Neural progenitor cell (in vitro differentiated cells): Measurements from ENCODE around the gene NCK2. TPM values are rescaled to one million over a fixed set of nuclear protein-coding genes. Genes with fewer than 3 reads are reported as not detected.

ENCODE experiments used
- DNase-seq: peaks from one replicate; pipeline ENCODE4 v3.0.0-alpha.2; 2016; ENCODE audit warnings: low spot score
- H2AFZ ChIP-seq: fragments of 200-600 bp; sonication (generic); replicated peaks from 2 replicates; pipeline ENCODE4 v1.6.1; 2016; ENCODE audit warnings: antibody characterized with exemption
- H3F3A ChIP-seq: fragments of 200-600 bp; sonication (generic); 2 replicates; pipeline ENCODE4 v1.6.1; 2016; ENCODE audit warnings: antibody characterized with exemption, low read depth
- H3K27ac ChIP-seq: fragments of 200-600 bp; sonication (generic); 2 replicates; pipeline ENCODE4 v1.5.1; 2016; ENCODE audit warnings: mild to moderate bottlenecking
- H3K27me3 ChIP-seq: fragments of 200-600 bp; sonication (generic); 2 replicates; pipeline ENCODE4 v1.6.1; 2016; ENCODE audit warnings: mild to moderate bottlenecking, moderate library complexity
- H3K36me3 ChIP-seq: fragments of 200-600 bp; sonication (generic); 2 replicates; pipeline ENCODE4 v1.5.1; 2016
- H3K4me1 ChIP-seq: fragments of 200-600 bp; sonication (generic); 2 replicates; pipeline ENCODE4 v1.6.1; 2016; ENCODE audit warnings: mixed run types
- H3K4me2 ChIP-seq: fragments of 200-600 bp; sonication (generic); 2 replicates; pipeline ENCODE4 v1.6.1; 2016
- H3K4me3 ChIP-seq: fragments of 200-600 bp; sonication (generic); 2 replicates; pipeline ENCODE4 v1.5.1; 2016
- H3K79me2 ChIP-seq: fragments of 200-600 bp; sonication (generic); 2 replicates; pipeline ENCODE4 v1.6.1; 2016; ENCODE audit warnings: low read depth
- H3K9ac ChIP-seq: fragments of 200-600 bp; sonication (generic); 2 replicates; pipeline ENCODE4 v1.6.1; 2016
- H3K9me3 ChIP-seq: fragments of 200-600 bp; sonication (generic); 2 replicates; pipeline ENCODE4 v1.5.1; 2016; ENCODE audit warnings: low read depth
- H4K20me1 ChIP-seq: fragments of 200-600 bp; sonication (generic); 2 replicates; pipeline ENCODE4 v1.6.1; 2016; ENCODE audit warnings: low read depth
- H3K27ac Mint-ChIP-seq: 3 replicates; pipeline ENCODE4 v1.8.0; 2021; ENCODE audit warnings: mixed read lengths
- H3K27me3 Mint-ChIP-seq: 2 replicates; pipeline ENCODE4 v1.8.0; 2022; ENCODE audit warnings: low read depth, mild to moderate bottlenecking, inconsistent platforms, moderate library complexity, mixed read lengths; ENCODE audit not compliant: insufficient read depth
- H3K36me3 Mint-ChIP-seq: 3 replicates; pipeline ENCODE4 v1.8.0; 2021; ENCODE audit warnings: mixed read lengths
- H3K4me1 Mint-ChIP-seq: 3 replicates; pipeline ENCODE4 v1.8.0; 2021; ENCODE audit warnings: mixed read lengths
- H3K4me3 Mint-ChIP-seq: 3 replicates; pipeline ENCODE4 v1.8.0; 2021; ENCODE audit warnings: mild to moderate bottlenecking, moderate library complexity, mixed read lengths
- H3K9me3 Mint-ChIP-seq: 3 replicates; pipeline ENCODE4 v1.8.0; 2020; ENCODE audit warnings: mixed read lengths
- CTCF ChIP-seq: fragments of 200-600 bp; sonication (generic); IDR thresholded peaks from 2 replicates; pipeline ENCODE4 v1.5.1; 2017; ENCODE audit warnings: antibody characterized with exemption, mild to moderate bottlenecking
- EZH2 ChIP-seq: fragments of 200-600 bp; sonication (generic); IDR thresholded peaks from 2 replicates; pipeline ENCODE4 v1.6.1; 2017; ENCODE audit warnings: antibody characterized with exemption, mild to moderate bottlenecking, moderate library complexity
- EZH2phosphoT487 ChIP-seq: fragments of 200-600 bp; sonication (generic); IDR thresholded peaks from 2 replicates; pipeline ENCODE4 v1.6.1; 2017; ENCODE audit warnings: antibody characterized with exemption
- total RNA-seq: library from RNA; depleted of rRNA; stranded (reverse); fragments of >200 nt; gene quantifications from 2 replicates; pipeline ENCODE4 v1.2.3, GENCODE V29; 2015; ENCODE audit warnings: low replicate concordance

Gene NCK2
- total RNA-seq, 1 donor from 2014 or later = 26.2 TPM

- Histone ChIP-seq H3K79me2 (peaks cover 94% of the 10 kb centered on the region), H3K36me3 (no peaks in the 10 kb centered on the region), H3K4me3 (no peak overlapping the region), H3F3A (no peaks in the 10 kb centered on the region), H3K4me1 (peaks cover 23% of the 10 kb centered on the region), H3K27me3 (no peaks in the 10 kb centered on the region), H3K27ac (no peak overlapping the region), H3K9me3 (no peaks in the 10 kb centered on the region), H4K20me1 (peaks cover 97% of the 10 kb centered on the region), H3K9ac (no peak overlapping the region), H3K4me2 (no peak overlapping the region), H2AFZ (no peak overlapping the region)
- no peak for DNase-seq
- peaks cover 32% of the 10 kb centered on the region for H3K4me1 Mint-ChIP-seq
- TF ChIP-seq CTCF (no peak), EZH2 (no peak), EZH2phosphoT487 (no peak)
- H3K4me3 Mint-ChIP-seq = no peak overlapping the region
- H3K27me3 Mint-ChIP-seq = peaks cover 2% of the 10 kb centered on the region
- no peak overlapping the region for H3K27ac Mint-ChIP-seq
- H3K36me3 Mint-ChIP-seq = peaks cover 24% of the 10 kb centered on the region
- H3K9me3 Mint-ChIP-seq = peaks cover 5% of the 10 kb centered on the region
Observed at GRCh38 chr2:105766300-105766866, 21.7 kb downstream of the NCK2 start.

DNA sequence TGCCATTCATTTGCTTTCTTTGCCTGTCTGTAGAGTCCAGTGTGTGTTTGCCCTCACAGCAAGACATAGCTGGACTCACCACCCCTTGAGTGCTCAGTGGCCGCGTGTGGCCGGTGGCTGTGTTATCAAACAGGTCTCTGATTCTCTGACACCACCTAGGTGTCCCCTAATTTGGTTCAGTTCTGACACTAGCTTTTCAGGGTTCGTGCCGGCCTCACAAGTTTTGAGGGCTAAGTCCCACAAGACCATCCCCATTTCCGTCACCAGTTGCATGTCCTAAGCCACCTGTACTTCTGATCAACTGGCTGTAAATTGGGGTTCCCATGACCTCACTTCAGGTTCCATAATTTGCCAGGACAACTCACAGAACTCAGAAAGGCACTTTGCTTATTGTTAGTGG lies 23.5 kb downstream of the NCK2 start:
- Mint-ChIP-seq H3K27me3 (peaks cover 2% of the 10 kb centered on the region), H3K36me3 (peaks cover 25% of the 10 kb centered on the region), H3K9me3 (peaks cover 5% of the 10 kb centered on the region), H3K4me1 (peaks cover 34% of the 10 kb centered on the region), H3K27ac (no peak overlapping the region), H3K4me3 (no peak overlapping the region)
- no peaks in the 10 kb centered on the region for H3K27me3 ChIP-seq
- TF ChIP-seq EZH2 = no peak
- no peak for TF ChIP-seq EZH2phosphoT487
- H4K20me1 ChIP-seq = peaks cover 97% of the 10 kb centered on the region
- H2AFZ ChIP-seq = no peak overlapping the region
- H3K4me2 ChIP-seq = no peak overlapping the region
- peaks cover 6% of the 10 kb centered on the region for H3F3A ChIP-seq
- DNase-seq = no peak
- no peaks in the 10 kb centered on the region for H3K9me3 ChIP-seq
- no peak overlapping the region for H3K4me3 ChIP-seq
- H3K79me2 ChIP-seq = peaks cover 96% of the 10 kb centered on the region
- H3K27ac ChIP-seq = no peak overlapping the region
- no peaks in the 10 kb centered on the region for H3K36me3 ChIP-seq
- no peak overlapping the region for H3K9ac ChIP-seq
- H3K4me1 ChIP-seq = peaks cover 21% of the 10 kb centered on the region

DNA sequence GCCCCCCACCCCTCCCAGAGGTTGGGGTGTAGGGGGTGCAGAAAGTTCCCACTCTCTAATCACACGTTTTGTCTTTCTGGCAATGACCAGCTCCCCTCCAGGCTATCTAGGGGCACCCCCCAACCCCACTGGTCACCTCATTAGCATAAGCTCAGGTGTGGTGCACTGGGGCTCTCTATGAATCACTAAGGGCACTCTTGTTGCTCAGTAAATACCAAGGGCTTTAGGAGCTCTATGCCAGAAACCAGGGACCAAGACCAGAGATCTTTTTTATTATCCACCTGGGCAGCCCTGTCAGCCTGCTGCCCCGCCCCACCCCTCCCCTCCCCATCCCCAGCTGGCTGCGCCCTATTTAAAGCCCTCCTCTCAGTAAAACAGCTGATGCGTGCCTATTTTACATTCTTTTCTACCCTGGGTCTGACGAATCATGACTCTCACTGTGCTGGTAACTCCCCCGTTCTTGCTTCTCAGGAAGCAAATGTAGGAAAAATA lies 24.3 kb downstream of the NCK2 start:
- Histone ChIP-seq H3K9me3 (no peaks in the 10 kb centered on the region), H3K36me3 (no peaks in the 10 kb centered on the region), H3K27ac (no peak overlapping the region), H3K27me3 (no peaks in the 10 kb centered on the region), H2AFZ (no peak overlapping the region), H3K9ac (no peak overlapping the region), H3K4me2 (no peak overlapping the region), H4K20me1 (peaks cover 97% of the 10 kb centered on the region), H3K4me3 (no peak overlapping the region), H3F3A (peaks cover 6% of the 10 kb centered on the region), H3K79me2 (peaks cover 96% of the 10 kb centered on the region), H3K4me1 (peaks cover 21% of the 10 kb centered on the region)
- Mint-ChIP-seq H3K4me3 (no peak overlapping the region), H3K4me1 (peaks cover 36% of the 10 kb centered on the region), H3K36me3 (peaks cover 31% of the 10 kb centered on the region), H3K9me3 (peaks cover 5% of the 10 kb centered on the region), H3K27ac (no peak overlapping the region), H3K27me3 (peaks cover 2% of the 10 kb centered on the region)
- peak; percentile 47 for DNase-seq
- TF ChIP-seq EZH2phosphoT487 = no peak
- TF ChIP-seq EZH2 = no peak
- TF ChIP-seq CTCF = no peak

DNA sequence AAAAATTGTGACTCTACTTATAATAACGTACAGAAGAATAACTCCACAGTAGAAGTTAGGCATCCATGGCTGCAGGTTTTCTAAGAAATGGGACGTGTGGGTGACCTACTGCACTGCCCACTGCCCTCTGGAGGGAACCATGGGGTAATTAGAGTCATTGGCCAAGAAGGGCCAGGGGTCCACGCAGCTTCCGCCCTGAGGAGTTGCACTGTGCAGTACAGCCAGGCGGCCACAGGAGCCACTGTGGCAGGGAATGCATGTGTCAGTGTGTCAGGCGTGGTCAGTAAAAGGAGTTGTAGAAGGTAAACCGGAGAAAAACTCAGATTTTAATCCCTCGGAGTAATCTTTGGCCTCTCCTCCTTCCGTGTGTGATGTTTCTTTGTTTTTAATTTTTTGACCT lies 24.8 kb downstream of the NCK2 start:
- peaks cover 96% of the 10 kb centered on the region for H3K79me2 ChIP-seq
- no peaks in the 10 kb centered on the region for H3K27me3 ChIP-seq
- TF ChIP-seq CTCF (peak; percentile 45), EZH2phosphoT487 (no peak), EZH2 (no peak)
- no peak overlapping the region for H3K27ac ChIP-seq
- no peak overlapping the region for H3K9ac ChIP-seq
- H3K4me1 ChIP-seq = peaks cover 21% of the 10 kb centered on the region
- H3K9me3 ChIP-seq = no peaks in the 10 kb centered on the region
- H3K4me1 Mint-ChIP-seq = peaks cover 35% of the 10 kb centered on the region
- peak; percentile 59 for DNase-seq
- H3K27me3 Mint-ChIP-seq = peaks cover 4% of the 10 kb centered on the region
- peaks cover 97% of the 10 kb centered on the region for H4K20me1 ChIP-seq
- no peak overlapping the region for H3K27ac Mint-ChIP-seq
- no peak overlapping the region for H3K4me3 Mint-ChIP-seq
- H3K9me3 Mint-ChIP-seq = peaks cover 5% of the 10 kb centered on the region
- peaks cover 6% of the 10 kb centered on the region for H3F3A ChIP-seq
- peaks cover 31% of the 10 kb centered on the region for H3K36me3 Mint-ChIP-seq
- no peak overlapping the region for H3K4me3 ChIP-seq
- no peak overlapping the region for H3K4me2 ChIP-seq
- no peaks in the 10 kb centered on the region for H3K36me3 ChIP-seq
- no peak overlapping the region for H2AFZ ChIP-seq
